WTC11 (cell line): ENCODE data around the gene NOL4L.

Source experiments
- CREB1 ChIP-seq: sonication (generic); formaldehyde crosslinking; IDR thresholded peaks from 2 replicates; pipeline ENCODE4 v1.8.0; 2023; ENCODE audit warnings: mild to moderate bottlenecking, missing genetic modification reagents
- ESRRA ChIP-seq: sonication (generic); formaldehyde crosslinking; IDR thresholded peaks from 2 replicates; pipeline ENCODE4 v1.8.1; 2022; ENCODE audit warnings: mild to moderate bottlenecking, missing genetic modification reagents, borderline replicate concordance
- GABPB1 ChIP-seq: sonication (generic); formaldehyde crosslinking; IDR thresholded peaks from 2 replicates; pipeline ENCODE4 v1.8.1; 2023; ENCODE audit warnings: mild to moderate bottlenecking, missing genetic modification reagents
- NFE2L1 ChIP-seq: sonication (generic); formaldehyde crosslinking; IDR thresholded peaks from 2 replicates; pipeline ENCODE4 v1.8.1; 2023; ENCODE audit warnings: missing genetic modification reagents
- SP1 ChIP-seq: sonication (generic); formaldehyde crosslinking; conservative IDR thresholded peaks from 2 replicates; pipeline ENCODE4 v1.8.1; 2022; ENCODE audit warnings: missing genetic modification reagents
- ZNF121 ChIP-seq: sonication (generic); formaldehyde crosslinking; IDR thresholded peaks from 2 replicates; pipeline ENCODE4 v1.8.0; 2023; ENCODE audit warnings: missing genetic modification reagents
- ZNF138 ChIP-seq: sonication (generic); formaldehyde crosslinking; conservative IDR thresholded peaks from 2 replicates; pipeline ENCODE4 v1.8.1; 2022; ENCODE audit warnings: mild to moderate bottlenecking, moderate library complexity, missing genetic modification reagents
- TF ChIP-seq, protein P1 (sequence below): sonication (generic); formaldehyde crosslinking; IDR thresholded peaks from 2 replicates; pipeline ENCODE4 v1.8.1; 2023; ENCODE audit warnings: mild to moderate bottlenecking, missing genetic modification reagents
- TF ChIP-seq, protein P2 (sequence below): fragments of 200-600 bp; IDR thresholded peaks from 2 replicates; pipeline ENCODE4 v1.8.0; 2022; ENCODE audit warnings: antibody characterized with exemption
- TF ChIP-seq, protein P3 (sequence below): sonication (generic); formaldehyde crosslinking; IDR thresholded peaks from 2 replicates; pipeline ENCODE4 v1.8.0; 2023; ENCODE audit warnings: missing genetic modification reagents
- TF ChIP-seq, protein P4 (sequence below): sonication (generic); formaldehyde crosslinking; IDR thresholded peaks from 2 replicates; pipeline ENCODE4 v1.8.0; 2022; ENCODE audit warnings: mild to moderate bottlenecking, missing genetic modification reagents
- TF ChIP-seq, protein P5 (sequence below): sonication (generic); formaldehyde crosslinking; IDR thresholded peaks from 2 replicates; pipeline ENCODE4 v1.8.1; 2023; ENCODE audit warnings: mild to moderate bottlenecking, missing genetic modification reagents, moderate library complexity
- TF ChIP-seq, protein P6 (sequence below): sonication (generic); formaldehyde crosslinking; IDR thresholded peaks from 2 replicates; pipeline ENCODE4 v1.8.1; 2022; ENCODE audit warnings: mild to moderate bottlenecking, missing genetic modification reagents, moderate library complexity, borderline replicate concordance
- TF ChIP-seq, protein P7 (sequence below): sonication (generic); formaldehyde crosslinking; IDR thresholded peaks from 2 replicates; pipeline ENCODE4 v1.8.0; 2022; ENCODE audit warnings: mild to moderate bottlenecking, missing genetic modification reagents

DNA sequence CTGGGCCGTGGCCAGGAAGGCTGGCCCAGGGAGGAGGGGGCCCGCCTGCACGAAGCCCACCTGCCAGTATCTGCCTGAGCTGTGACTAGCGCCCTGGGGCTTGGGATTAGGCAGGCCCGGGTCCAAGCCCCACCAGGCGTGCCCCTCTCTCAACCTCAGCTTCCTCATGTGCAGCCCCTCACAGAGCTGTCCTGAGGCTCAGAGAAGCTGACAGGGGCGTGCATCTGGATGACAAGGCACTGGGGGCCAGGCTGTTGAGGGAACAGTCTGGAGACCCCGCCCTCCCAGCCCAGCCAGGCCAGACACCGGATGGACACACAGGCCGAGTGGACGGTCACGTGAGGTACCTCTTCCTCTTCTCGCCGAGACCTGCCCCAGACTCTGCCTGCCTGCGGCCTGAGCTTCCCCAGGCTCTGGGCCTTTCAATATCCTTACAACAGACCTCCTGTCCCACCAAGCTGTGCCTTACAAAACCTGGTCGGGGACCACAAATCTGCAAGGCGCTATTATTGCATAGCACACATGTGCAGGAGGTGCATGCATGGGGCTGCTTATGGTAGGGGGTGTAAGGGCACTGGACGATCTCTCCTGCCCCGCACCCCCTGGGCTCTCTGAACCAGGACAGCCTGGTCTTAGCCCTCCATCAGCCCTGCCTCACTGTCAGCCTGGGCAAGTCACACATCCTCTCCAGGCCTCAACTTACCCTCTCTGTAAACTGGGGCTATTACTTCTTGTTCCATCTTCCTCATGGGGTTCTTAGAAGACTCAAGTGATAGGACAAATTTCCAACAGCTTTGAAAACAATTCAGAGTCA is 20.0 kb downstream of the NOL4L start:
- no peak for TF ChIP-seq CREB1 (CRISPR knock-in tag)
- TF ChIP-seq, protein P1, sequence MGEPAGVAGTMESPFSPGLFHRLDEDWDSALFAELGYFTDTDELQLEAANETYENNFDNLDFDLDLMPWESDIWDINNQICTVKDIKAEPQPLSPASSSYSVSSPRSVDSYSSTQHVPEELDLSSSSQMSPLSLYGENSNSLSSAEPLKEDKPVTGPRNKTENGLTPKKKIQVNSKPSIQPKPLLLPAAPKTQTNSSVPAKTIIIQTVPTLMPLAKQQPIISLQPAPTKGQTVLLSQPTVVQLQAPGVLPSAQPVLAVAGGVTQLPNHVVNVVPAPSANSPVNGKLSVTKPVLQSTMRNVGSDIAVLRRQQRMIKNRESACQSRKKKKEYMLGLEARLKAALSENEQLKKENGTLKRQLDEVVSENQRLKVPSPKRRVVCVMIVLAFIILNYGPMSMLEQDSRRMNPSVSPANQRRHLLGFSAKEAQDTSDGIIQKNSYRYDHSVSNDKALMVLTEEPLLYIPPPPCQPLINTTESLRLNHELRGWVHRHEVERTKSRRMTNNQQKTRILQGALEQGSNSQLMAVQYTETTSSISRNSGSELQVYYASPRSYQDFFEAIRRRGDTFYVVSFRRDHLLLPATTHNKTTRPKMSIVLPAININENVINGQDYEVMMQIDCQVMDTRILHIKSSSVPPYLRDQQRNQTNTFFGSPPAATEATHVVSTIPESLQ (CRISPR knock-in tag), result no peak
- TF ChIP-seq, protein P2, sequence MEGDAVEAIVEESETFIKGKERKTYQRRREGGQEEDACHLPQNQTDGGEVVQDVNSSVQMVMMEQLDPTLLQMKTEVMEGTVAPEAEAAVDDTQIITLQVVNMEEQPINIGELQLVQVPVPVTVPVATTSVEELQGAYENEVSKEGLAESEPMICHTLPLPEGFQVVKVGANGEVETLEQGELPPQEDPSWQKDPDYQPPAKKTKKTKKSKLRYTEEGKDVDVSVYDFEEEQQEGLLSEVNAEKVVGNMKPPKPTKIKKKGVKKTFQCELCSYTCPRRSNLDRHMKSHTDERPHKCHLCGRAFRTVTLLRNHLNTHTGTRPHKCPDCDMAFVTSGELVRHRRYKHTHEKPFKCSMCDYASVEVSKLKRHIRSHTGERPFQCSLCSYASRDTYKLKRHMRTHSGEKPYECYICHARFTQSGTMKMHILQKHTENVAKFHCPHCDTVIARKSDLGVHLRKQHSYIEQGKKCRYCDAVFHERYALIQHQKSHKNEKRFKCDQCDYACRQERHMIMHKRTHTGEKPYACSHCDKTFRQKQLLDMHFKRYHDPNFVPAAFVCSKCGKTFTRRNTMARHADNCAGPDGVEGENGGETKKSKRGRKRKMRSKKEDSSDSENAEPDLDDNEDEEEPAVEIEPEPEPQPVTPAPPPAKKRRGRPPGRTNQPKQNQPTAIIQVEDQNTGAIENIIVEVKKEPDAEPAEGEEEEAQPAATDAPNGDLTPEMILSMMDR, result no peak
- TF ChIP-seq ESRRA, result no peak
- TF ChIP-seq, protein P3, sequence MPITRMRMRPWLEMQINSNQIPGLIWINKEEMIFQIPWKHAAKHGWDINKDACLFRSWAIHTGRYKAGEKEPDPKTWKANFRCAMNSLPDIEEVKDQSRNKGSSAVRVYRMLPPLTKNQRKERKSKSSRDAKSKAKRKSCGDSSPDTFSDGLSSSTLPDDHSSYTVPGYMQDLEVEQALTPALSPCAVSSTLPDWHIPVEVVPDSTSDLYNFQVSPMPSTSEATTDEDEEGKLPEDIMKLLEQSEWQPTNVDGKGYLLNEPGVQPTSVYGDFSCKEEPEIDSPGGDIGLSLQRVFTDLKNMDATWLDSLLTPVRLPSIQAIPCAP (CRISPR knock-in tag), result no peak
- no peak for TF ChIP-seq NFE2L1 (CRISPR knock-in tag)
- TF ChIP-seq, protein P4, sequence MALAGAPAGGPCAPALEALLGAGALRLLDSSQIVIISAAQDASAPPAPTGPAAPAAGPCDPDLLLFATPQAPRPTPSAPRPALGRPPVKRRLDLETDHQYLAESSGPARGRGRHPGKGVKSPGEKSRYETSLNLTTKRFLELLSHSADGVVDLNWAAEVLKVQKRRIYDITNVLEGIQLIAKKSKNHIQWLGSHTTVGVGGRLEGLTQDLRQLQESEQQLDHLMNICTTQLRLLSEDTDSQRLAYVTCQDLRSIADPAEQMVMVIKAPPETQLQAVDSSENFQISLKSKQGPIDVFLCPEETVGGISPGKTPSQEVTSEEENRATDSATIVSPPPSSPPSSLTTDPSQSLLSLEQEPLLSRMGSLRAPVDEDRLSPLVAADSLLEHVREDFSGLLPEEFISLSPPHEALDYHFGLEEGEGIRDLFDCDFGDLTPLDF (CRISPR knock-in tag), result no peak
- TF ChIP-seq, protein P5, sequence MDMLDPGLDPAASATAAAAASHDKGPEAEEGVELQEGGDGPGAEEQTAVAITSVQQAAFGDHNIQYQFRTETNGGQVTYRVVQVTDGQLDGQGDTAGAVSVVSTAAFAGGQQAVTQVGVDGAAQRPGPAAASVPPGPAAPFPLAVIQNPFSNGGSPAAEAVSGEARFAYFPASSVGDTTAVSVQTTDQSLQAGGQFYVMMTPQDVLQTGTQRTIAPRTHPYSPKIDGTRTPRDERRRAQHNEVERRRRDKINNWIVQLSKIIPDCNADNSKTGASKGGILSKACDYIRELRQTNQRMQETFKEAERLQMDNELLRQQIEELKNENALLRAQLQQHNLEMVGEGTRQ, result no peak
- no peak for TF ChIP-seq ZNF121 (CRISPR knock-in tag)
- no peak for TF ChIP-seq SP1
- TF ChIP-seq, protein P6, sequence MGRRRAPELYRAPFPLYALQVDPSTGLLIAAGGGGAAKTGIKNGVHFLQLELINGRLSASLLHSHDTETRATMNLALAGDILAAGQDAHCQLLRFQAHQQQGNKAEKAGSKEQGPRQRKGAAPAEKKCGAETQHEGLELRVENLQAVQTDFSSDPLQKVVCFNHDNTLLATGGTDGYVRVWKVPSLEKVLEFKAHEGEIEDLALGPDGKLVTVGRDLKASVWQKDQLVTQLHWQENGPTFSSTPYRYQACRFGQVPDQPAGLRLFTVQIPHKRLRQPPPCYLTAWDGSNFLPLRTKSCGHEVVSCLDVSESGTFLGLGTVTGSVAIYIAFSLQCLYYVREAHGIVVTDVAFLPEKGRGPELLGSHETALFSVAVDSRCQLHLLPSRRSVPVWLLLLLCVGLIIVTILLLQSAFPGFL (CRISPR knock-in tag), result no peak
- TF ChIP-seq, protein P7, sequence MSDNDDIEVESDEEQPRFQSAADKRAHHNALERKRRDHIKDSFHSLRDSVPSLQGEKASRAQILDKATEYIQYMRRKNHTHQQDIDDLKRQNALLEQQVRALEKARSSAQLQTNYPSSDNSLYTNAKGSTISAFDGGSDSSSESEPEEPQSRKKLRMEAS, result no peak
- no peak for TF ChIP-seq GABPB1 (CRISPR knock-in tag)
- TF ChIP-seq ZNF138 (CRISPR knock-in tag), result no peak
